ENCODE measurements around the gene COL12A1. TPM values are rescaled to one million over a fixed set of nuclear protein-coding genes. Genes with fewer than 3 reads are reported as not detected.

Gene COL12A1
- 0.96 and 1.4 TPM in 2 replicates for total RNA-seq (2021)
- long read RNA-seq: 0 reads

DNA sequence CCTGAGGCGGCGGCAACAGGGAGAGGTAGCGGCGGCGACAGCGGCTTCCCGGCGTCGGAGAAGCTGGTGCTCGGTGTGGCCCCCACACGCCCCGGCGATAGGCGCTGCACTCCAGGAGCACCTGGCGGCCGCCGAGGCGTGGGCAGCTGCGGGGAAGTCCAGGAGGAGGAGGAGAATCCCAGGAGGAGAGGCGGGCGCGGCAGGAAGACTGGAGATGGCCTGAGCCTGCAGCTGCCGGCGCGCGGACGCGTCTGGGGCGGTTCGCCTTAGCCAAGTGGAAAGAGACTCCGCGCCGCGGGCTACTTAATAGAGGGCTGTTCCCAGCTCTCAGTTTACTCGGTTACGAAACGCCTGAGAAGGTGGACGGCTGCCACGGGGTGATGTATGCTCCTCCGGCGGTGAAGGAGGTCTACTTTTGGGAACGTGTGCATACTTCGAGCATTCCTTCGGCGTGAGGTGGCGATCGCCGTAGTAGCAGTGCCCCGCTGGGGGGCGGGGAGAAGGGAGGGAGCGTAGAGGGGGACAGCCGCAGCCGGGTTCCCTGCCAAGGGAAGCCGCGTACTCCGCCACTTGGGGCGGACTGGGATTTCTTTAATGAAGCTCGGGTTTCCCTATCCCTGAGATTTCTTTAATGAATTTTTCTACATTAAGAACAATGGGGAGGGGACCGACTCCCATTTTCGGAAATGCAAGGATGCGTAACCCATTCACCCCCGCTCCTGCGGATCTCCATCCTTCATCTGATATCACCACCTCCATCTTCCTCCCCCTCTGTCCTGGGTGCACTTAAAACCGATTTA is at the start of gene COL12A1:
COL12A1 (minus strand) TSS at position 278 of the 800 bp plus-strand sequence. CDS start 3,261 bp downstream, outside the sequence.
- no peak within 1 kb of the TSS for H3K56ac ChIP-seq (ENCODE audit: insufficient read length, low read depth, low read length)
- no peak within 1 kb of the TSS for H2BK12ac ChIP-seq (ENCODE audit: insufficient read length, low read depth, low read length)
- H3K23ac ChIP-seq (ENCODE audit: insufficient read length, low read depth, low read length): no peak within 1 kb of the TSS
- H3K23me2 ChIP-seq (ENCODE audit: insufficient read length, low read depth, low read length, poor library complexity, severe bottlenecking): peaks cover 47% of the 10 kb centered on the region
- H4K20me1 ChIP-seq (ENCODE audit: control insufficient read depth, insufficient read depth, insufficient read length): no peaks in the 10 kb centered on the region
- Mint-ChIP-seq H3K27ac (peak within 1 kb of the TSS in 1 of 3 experiments; percentile 33; a peak in 1 of 7 replicates), H3K4me1 (peaks cover 55 to 62% of the 10 kb centered on the region in 2 experiments), H3K4me3 (peak within 1 kb of the TSS; percentile 77 to 92), H3K27me3 (ENCODE audit: low read depth) (peaks cover 97% of the 10 kb centered on the region), H3K36me3 (ENCODE audit: insufficient read depth in 1 of 3, low read depth in 3 of 3) (no peaks in the 10 kb centered on the region; a peak in 1 of 7 replicates), H3K9me3 (no peaks in the 10 kb centered on the region; a peak in 2 of 5 replicates)
- H2BK5ac ChIP-seq (ENCODE audit: insufficient read length, low read length): no peak within 1 kb of the TSS
- peak within 1 kb of the TSS; percentile 29 for H3K9ac ChIP-seq (ENCODE audit: extremely low read depth, insufficient read length, low read length)
- H3K79me2 ChIP-seq (ENCODE audit: insufficient read depth, low read length): no peaks in the 10 kb centered on the region
- no peak within 1 kb of the TSS for H3K18ac ChIP-seq (ENCODE audit: insufficient read length, low read depth, low read length)
- peaks cover 58% of the 10 kb centered on the region for H3K27me3 ChIP-seq (ENCODE audit: insufficient read depth, low read length)
- H3K27ac ChIP-seq (ENCODE audit: insufficient read length, low read depth, low read length): no peak within 1 kb of the TSS
- no peak within 1 kb of the TSS for H2AK5ac ChIP-seq (ENCODE audit: insufficient read length, low read length)
- H3T11ph ChIP-seq (ENCODE audit: low read length): no peak within 1 kb of the TSS
- H2BK20ac ChIP-seq (ENCODE audit: low read depth, low read length, poor library complexity, severe bottlenecking): no peak within 1 kb of the TSS
- WGBS (ENCODE audit: extremely low coverage, insufficient read length, low lambda C conversion rate): no CpG with 5 or more reads among the region's 64 CpGs
- H4K5ac ChIP-seq (ENCODE audit: insufficient read length, low read depth, low read length): no peak within 1 kb of the TSS
- peak within 1 kb of the TSS; percentile 32 for H2AFZ ChIP-seq (ENCODE audit: low read length)
- no peak within 1 kb of the TSS for H2BK120ac ChIP-seq (ENCODE audit: low read depth, low read length, poor library complexity, severe bottlenecking)
- no peak within 1 kb of the TSS; the same call in 1 of the 2 replicates for H3K14ac ChIP-seq (ENCODE audit: insufficient read depth, low read length)
- H4K91ac ChIP-seq (ENCODE audit: insufficient read length, low read depth, low read length): no peak within 1 kb of the TSS
- H3K9me3 ChIP-seq (ENCODE audit: control insufficient read depth, low read depth, low read length): no peaks in the 10 kb centered on the region
- H3K4me2 ChIP-seq (ENCODE audit: insufficient read depth, insufficient read length, low read length): peak within 1 kb of the TSS; percentile 97
- TF ChIP-seq, protein P1, sequence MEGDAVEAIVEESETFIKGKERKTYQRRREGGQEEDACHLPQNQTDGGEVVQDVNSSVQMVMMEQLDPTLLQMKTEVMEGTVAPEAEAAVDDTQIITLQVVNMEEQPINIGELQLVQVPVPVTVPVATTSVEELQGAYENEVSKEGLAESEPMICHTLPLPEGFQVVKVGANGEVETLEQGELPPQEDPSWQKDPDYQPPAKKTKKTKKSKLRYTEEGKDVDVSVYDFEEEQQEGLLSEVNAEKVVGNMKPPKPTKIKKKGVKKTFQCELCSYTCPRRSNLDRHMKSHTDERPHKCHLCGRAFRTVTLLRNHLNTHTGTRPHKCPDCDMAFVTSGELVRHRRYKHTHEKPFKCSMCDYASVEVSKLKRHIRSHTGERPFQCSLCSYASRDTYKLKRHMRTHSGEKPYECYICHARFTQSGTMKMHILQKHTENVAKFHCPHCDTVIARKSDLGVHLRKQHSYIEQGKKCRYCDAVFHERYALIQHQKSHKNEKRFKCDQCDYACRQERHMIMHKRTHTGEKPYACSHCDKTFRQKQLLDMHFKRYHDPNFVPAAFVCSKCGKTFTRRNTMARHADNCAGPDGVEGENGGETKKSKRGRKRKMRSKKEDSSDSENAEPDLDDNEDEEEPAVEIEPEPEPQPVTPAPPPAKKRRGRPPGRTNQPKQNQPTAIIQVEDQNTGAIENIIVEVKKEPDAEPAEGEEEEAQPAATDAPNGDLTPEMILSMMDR (conservative IDR thresholded peaks at IDR 0.05): no peak
- no peak within 1 kb of the TSS for H3K4ac ChIP-seq (ENCODE audit: low read depth, low read length)
- no peaks in the 10 kb centered on the region for H3K79me1 ChIP-seq (ENCODE audit: insufficient read depth, low read depth, low read length, poor library complexity, severe bottlenecking)
- peak; percentile 78 for DNase-seq
- H4K8ac ChIP-seq (replicated peaks; ENCODE audit: insufficient read length, low read depth, low read length): no peak within 1 kb of the TSS
- H3K4me1 ChIP-seq (ENCODE audit: insufficient read depth, low read length): no peaks in the 10 kb centered on the region
- no peak within 1 kb of the TSS for H2BK15ac ChIP-seq (ENCODE audit: low read depth, low read length)

All from H9 (cell line).